ENCODE measurements around the gene UCMA.

DNA sequence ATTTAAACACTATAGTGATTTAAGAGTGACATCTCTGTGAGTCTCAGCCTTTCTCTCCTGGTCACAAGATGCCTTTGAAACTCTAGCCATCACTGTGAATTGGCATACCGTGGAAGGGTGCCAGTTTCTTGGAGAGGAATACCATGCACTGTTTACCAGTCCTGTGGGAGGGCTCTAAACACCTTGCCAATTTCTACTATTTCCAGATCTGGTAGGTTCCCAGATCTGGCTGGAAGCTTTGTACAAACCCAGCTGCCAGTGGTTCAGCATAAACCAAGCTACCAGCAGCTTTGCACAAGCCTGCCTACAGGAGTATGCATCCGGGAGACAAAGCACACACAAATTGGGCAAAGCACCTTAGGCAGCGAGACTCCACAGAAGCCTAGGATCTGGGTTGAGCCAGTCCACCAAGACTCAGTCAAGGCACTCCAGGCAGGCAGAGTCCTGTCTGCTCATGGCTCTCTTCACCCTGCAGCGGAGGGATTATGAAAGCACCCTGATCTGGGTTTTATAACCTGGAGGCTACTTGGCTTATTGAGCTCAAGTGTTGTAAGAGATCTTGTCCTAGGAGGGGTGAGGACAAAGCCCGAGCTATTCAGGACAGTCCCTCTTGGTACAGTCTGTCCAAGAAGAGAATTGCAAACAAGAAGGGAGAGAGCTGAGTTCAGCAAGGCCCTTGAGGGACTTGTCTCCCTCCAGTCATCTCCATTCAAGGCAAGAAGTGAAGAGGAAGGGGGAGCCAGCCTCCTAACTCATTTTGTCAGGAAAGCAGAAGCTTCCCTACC is 49.3 kb downstream of the UCMA start:
- TF ChIP-seq, protein P1, sequence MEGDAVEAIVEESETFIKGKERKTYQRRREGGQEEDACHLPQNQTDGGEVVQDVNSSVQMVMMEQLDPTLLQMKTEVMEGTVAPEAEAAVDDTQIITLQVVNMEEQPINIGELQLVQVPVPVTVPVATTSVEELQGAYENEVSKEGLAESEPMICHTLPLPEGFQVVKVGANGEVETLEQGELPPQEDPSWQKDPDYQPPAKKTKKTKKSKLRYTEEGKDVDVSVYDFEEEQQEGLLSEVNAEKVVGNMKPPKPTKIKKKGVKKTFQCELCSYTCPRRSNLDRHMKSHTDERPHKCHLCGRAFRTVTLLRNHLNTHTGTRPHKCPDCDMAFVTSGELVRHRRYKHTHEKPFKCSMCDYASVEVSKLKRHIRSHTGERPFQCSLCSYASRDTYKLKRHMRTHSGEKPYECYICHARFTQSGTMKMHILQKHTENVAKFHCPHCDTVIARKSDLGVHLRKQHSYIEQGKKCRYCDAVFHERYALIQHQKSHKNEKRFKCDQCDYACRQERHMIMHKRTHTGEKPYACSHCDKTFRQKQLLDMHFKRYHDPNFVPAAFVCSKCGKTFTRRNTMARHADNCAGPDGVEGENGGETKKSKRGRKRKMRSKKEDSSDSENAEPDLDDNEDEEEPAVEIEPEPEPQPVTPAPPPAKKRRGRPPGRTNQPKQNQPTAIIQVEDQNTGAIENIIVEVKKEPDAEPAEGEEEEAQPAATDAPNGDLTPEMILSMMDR (conservative IDR thresholded peaks at IDR 0.05), result no peak
- TF ChIP-seq ZFX (IDR thresholded peaks at IDR 0.05), result no peak
